Testis (tissue), 3 donors: ENCODE data around the gene MCCC2. TPM values are rescaled to one million over a fixed set of nuclear protein-coding genes. Genes with fewer than 3 reads are reported as not detected.
"Not testable (repeated sequence)": the region's sequence is repeated elsewhere in the genome, so short reads cannot be mapped to it uniquely, and the experiment has no call there.

Source experiments
- DNase-seq: peaks from one replicate; pipeline ENCODE4 v3.0.0-alpha.2; 2019
- H3K27ac ChIP-seq, 2 donors: fragments of 200-600 bp; sonication (generic); one replicate each; pipeline ENCODE4 v1.5.1; 2019
- H3K27me3 ChIP-seq: fragments of 200-600 bp; sonication (generic); one replicate; pipeline ENCODE4 v1.5.1; 2019
- H3K36me3 ChIP-seq: fragments of 200-600 bp; sonication (generic); one replicate; pipeline ENCODE4 v1.5.1; 2017; ENCODE audit warnings: low read depth; ENCODE audit errors: missing control alignments
- H3K4me1 ChIP-seq: fragments of 200-600 bp; sonication (generic); one replicate; pipeline ENCODE4 v1.5.1; 2019
- H3K4me3 ChIP-seq, 2 donors: fragments of 200-600 bp; sonication (generic); one replicate each; pipeline ENCODE4 v1.5.1; 2017 to 2019
- H3K9me3 ChIP-seq: fragments of 200-600 bp; sonication (generic); one replicate; pipeline ENCODE4 v1.5.1; 2017
- POLR2A ChIP-seq: fragments of 450-650 bp; IDR thresholded peaks from one replicate; pipeline ENCODE4 v1.6.1; 2017; ENCODE audit warnings: antibody characterized with exemption, mild to moderate bottlenecking, moderate library complexity
- WGBS, 2 donors: methylation state at CpG; one replicate each; pipeline ENCODE4 v1.1.5; 2018; 5-methylcytosine and 5-hydroxymethylcytosine counted together
- intact Hi-C: fragments of 100-400 bp; cut with DNase I; formaldehyde crosslinking; loops from one replicate; pipeline ENCODE4 v1.15.1; 2023; ENCODE audit warnings: low total_unique reads
- polyA plus RNA-seq: library from polyadenylated mRNA; stranded (reverse); fragments of 350-450 nt; fragmentation: Illumina TruSeq; extraction: RNeasy Lipid Tissue Mini Kit (QIAGEN cat#74804); gene quantifications from one replicate; pipeline ENCODE4 v1.2.3, GENCODE V29; 2014; ENCODE audit warnings: low read depth, low replicate concordance; ENCODE audit not compliant: insufficient read depth
- total RNA-seq, 2 donors: library from RNA; depleted of rRNA; stranded (reverse); fragments of >200 nt; gene quantifications; one replicate each; pipeline ENCODE4 v1.2.3, GENCODE V29; 2016
- TF ChIP-seq, protein P1 (sequence below), 3 experiments: fragments of 450-650 bp in 2 of 3; fragments of 200-600 bp in 1 of 3; sonication (generic) in 1 of 3; IDR thresholded peaks; one replicate each; pipeline ENCODE4 v1.5.1; 2016 to 2019; ENCODE audit warnings: antibody characterized with exemption in 3 of 3, mild to moderate bottlenecking in 2 of 3, moderate library complexity in 1 of 3

Gene MCCC2
- total and polyA plus RNA-seq, 3 donors from 2014 or later: 24.7 to 30.0 (median 29.0) TPM

DNA sequence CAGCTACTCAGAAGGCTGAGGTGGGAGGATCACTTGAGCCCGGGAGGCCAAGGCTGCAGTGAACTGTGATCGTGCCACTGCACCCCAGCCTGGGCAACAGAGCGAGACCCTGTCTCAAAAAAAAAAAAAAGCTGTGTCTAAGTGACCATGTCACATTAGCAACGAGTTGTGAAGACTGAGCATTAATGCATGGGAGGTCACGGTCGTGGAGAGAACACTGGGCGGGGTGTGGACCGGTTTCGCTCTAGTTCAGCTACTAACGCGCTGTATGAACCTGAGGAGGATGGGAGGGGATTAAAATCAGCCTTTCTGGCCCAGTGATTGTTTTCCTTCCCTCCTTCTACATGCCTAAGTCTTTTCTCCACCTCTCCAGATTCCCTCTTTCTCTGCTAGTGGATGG, 75.2 kb downstream of the MCCC2 start:
- WGBS, 2 donors: 91% methylated on average over 11 of the region's 11 CpGs
- H3K4me3 ChIP-seq: no peak overlapping the region
- intact Hi-C loops: no loop called here
- no peak for DNase-seq
- TF ChIP-seq POLR2A: no peak
- H3K9me3 ChIP-seq: no peaks in the 10 kb centered on the region
- no peak overlapping the region for H3K27ac ChIP-seq
- no peaks in the 10 kb centered on the region for H3K4me1 ChIP-seq
- no peaks in the 10 kb centered on the region for H3K36me3 ChIP-seq
- H3K27me3 ChIP-seq: no peaks in the 10 kb centered on the region

- Histone ChIP-seq H3K27me3 (no peaks in the 10 kb centered on the region), H3K9me3 (no peaks in the 10 kb centered on the region), H3K27ac (no peak overlapping the region), H3K4me3 (no peak overlapping the region), H3K4me1 (no peaks in the 10 kb centered on the region), H3K36me3 (no peaks in the 10 kb centered on the region)
- no peak for TF ChIP-seq POLR2A
- TF ChIP-seq, protein P1, sequence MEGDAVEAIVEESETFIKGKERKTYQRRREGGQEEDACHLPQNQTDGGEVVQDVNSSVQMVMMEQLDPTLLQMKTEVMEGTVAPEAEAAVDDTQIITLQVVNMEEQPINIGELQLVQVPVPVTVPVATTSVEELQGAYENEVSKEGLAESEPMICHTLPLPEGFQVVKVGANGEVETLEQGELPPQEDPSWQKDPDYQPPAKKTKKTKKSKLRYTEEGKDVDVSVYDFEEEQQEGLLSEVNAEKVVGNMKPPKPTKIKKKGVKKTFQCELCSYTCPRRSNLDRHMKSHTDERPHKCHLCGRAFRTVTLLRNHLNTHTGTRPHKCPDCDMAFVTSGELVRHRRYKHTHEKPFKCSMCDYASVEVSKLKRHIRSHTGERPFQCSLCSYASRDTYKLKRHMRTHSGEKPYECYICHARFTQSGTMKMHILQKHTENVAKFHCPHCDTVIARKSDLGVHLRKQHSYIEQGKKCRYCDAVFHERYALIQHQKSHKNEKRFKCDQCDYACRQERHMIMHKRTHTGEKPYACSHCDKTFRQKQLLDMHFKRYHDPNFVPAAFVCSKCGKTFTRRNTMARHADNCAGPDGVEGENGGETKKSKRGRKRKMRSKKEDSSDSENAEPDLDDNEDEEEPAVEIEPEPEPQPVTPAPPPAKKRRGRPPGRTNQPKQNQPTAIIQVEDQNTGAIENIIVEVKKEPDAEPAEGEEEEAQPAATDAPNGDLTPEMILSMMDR (IDR thresholded peaks at IDR 0.05): no peak
- intact Hi-C loops: no loop called here
- 91 to 96% methylated on average over 6 of the region's 6 CpGs for WGBS, 2 donors
- no peak for DNase-seq
Measured at GRCh38 chr5:71663191-71663969, 76.2 kb downstream of the MCCC2 start.

GRCh38 chr5:71664615-71665014, 77.5 kb downstream of the MCCC2 start:
- DNase-seq, H3K27ac ChIP-seq, H3K9me3 ChIP-seq, H3K36me3 ChIP-seq, H3K27me3 ChIP-seq, intact Hi-C loops, H3K4me1 ChIP-seq, H3K4me3 ChIP-seq: not testable (repeated sequence)
- 85 to 100% methylated on average over 3 of the region's 3 CpGs for WGBS, 2 donors

DNA sequence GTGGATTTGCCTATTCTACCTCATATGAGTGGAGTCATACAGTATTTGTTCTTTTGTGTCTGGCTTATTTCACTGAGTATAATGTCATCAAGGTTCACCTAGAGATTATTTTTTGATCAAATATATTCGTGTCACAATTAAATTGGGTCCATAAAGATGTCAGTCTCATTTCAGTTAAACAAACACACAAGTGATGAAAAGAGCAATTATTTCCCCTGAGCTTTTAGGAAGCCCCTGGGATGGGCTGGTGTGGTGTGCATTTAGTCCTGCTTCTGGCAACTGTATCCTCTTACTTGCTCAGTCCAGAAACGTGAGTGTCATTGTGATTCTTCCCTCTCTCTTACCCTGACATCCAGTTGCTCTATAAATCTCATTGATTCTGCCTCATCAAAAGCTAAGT, 79.2 kb downstream of the MCCC2 start:
- WGBS, 2 donors: 52% methylated on average over 2 of the region's 2 CpGs
- Histone ChIP-seq H3K36me3 (no peaks in the 10 kb centered on the region), H3K9me3 (no peaks in the 10 kb centered on the region), H3K27ac (no peak overlapping the region), H3K4me1 (no peaks in the 10 kb centered on the region), H3K4me3 (no peak overlapping the region), H3K27me3 (no peaks in the 10 kb centered on the region)
- TF ChIP-seq POLR2A: no peak
- TF ChIP-seq, protein P1 (IDR thresholded peaks at IDR 0.05): no peak
- intact Hi-C loops: no loop called here
- DNase-seq: no peak

GRCh38 chr5:71677977-71678376, 90.8 kb downstream of the MCCC2 start:
- Histone ChIP-seq H3K4me3 (no peak overlapping the region), H3K27ac (no peak overlapping the region), H3K36me3 (no peaks in the 10 kb centered on the region), H3K9me3 (no peaks in the 10 kb centered on the region), H3K27me3 (no peaks in the 10 kb centered on the region), H3K4me1 (no peaks in the 10 kb centered on the region)
- TF ChIP-seq, protein P1 (IDR thresholded peaks at IDR 0.05): no peak
- TF ChIP-seq POLR2A: no peak
- no peak for DNase-seq
- 89 to 94% methylated on average over 1 of the region's 1 CpG for WGBS, 2 donors
- intact Hi-C loops: no loop called here

DNA sequence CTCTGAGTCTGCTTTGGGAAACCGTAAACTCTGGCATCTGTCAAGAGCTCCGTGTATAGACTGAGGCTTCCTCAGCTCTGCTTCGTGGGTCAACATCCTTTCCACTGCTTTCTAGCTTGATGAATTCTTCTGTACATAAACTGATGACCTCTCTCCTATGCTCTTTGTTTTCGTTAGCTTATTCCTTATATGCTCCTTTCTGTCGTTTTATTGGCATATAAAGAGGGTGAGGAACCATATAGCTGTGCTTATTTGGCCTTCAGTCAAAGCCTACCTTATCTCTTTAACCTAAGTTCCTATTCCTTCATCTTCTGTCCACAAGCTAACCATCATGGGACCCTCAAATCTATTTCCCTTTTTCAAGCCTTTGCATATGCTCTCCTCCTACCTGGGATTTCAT, 92.6 kb downstream of the MCCC2 start:
- Histone ChIP-seq H3K27ac (no peak overlapping the region), H3K9me3 (no peaks in the 10 kb centered on the region), H3K27me3 (no peaks in the 10 kb centered on the region), H3K36me3 (no peaks in the 10 kb centered on the region), H3K4me1 (no peaks in the 10 kb centered on the region), H3K4me3 (no peak overlapping the region)
- intact Hi-C loops: no loop called here
- no peak for TF ChIP-seq POLR2A
- TF ChIP-seq, protein P1 (IDR thresholded peaks at IDR 0.05): no peak
- DNase-seq: no peak
- WGBS, 2 donors: 78 to 81% methylated on average over 5 of the region's 5 CpGs
